HG03575 (cell line): Measurements from ENCODE around the gene ISX.

Source experiments
- ATAC-seq: cut with Tn5 transposase; IDR thresholded peaks from one replicate; pipeline ENCODE4 v1.9.1; 2021; ENCODE audit not compliant: unreplicated experiment, insufficient number of reproducible peaks, low FRiP score; ENCODE audit errors: extremely low read depth

ISX gene

DNA sequence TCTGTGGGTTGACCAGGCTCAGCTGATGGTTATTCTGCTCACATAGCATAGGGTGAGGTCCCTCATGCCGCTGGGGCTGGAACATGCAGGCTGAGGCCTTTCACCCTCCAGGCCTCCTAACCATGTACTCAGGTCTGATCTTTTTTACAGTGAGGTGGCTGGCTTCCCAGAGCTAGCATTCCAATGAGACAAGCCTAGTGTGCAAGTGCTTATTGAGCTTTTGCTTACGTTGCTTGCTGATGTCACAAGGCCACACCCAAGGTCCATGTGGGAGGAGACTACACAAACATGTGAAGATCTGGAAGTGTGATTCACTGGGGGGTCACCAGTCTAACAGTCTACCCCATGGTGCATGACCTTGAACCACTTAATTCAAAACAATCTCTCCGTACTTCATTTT, 33.9 kb downstream of the ISX start:
- ATAC-seq, result no peak

- ATAC-seq, result no peak
These were observed 36.7 kb downstream of the ISX start for GRCh38 chr22:35102663-35103062.

DNA sequence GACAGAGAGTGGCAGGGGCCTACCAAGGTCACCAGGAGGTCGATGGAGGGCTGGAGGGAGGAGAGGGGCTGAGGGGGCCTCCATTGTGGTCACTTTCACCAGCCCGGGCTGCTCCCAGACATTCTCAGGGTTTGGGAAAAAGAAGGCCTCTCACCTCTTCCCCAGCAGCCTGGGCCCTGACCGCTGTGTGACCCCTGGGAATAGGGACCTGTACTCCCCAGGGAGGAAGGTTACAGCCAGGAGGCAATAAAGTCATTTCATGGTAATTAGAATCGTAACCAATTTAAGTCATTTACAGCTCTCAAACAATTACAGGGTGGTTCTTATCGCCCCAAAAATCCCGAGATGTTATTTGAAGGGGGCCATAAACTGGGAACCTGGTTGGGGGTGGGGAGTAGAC, 37.8 kb downstream of the ISX start:
- no peak for ATAC-seq

DNA sequence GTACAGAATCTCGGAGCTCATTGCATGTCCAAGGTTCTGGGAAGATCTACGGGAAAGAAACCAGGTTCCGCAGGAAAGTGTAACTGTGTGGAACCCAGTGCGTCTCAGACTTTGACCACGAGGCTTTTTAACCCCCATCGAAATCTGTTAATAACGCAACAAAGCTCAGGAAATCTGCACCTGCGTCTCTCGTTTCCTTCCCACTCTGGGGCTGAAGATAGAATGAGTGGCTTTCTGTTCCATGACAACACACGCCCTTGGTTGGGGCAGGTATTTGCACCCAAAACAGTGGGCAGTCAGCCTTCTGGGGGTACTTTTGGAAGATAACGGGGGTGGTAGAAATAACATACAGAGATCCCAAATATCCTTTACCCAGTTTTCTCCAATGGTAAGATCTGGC, 38.5 kb downstream of the ISX start:
- ATAC-seq, result no peak

GRCh38 chr22:35109616-35110015, 43.7 kb downstream of the ISX start:
- ATAC-seq, result no peak

- ATAC-seq, result no peak
These were observed 45.3 kb downstream of the ISX start for GRCh38 chr22:35111244-35111643.

- no peak for ATAC-seq
These were observed 47.4 kb downstream of the ISX start for GRCh38 chr22:35113341-35113740.

- ATAC-seq, result no peak
These were observed 48.4 kb downstream of the ISX start for GRCh38 chr22:35114131-35114980.

GRCh38 chr22:35115515-35115914, 49.6 kb downstream of the ISX start:
- ATAC-seq, result no peak

GRCh38 chr22:35116269-35116668, 50.3 kb downstream of the ISX start:
- no peak for ATAC-seq

DNA sequence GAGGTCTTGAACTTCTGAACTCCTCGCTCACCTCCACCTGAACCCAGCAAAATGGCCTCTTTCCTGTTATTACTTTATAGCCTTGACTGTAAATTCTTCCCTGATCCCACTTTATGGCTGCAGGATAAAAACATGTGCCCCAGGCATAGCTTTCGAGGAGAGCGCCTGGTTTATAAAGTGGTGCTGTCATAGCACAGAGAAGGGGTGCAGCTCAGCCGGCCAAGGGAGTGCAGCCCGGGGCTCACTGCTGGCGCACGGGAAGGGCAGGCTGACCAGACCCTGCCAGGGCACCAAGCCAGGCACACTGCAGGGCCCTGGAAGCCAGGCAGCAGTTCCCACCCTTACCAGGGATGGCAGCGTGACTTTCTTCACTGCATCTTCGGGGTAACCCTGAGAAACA, 50.9 kb downstream of the ISX start:
- no peak for ATAC-seq

DNA sequence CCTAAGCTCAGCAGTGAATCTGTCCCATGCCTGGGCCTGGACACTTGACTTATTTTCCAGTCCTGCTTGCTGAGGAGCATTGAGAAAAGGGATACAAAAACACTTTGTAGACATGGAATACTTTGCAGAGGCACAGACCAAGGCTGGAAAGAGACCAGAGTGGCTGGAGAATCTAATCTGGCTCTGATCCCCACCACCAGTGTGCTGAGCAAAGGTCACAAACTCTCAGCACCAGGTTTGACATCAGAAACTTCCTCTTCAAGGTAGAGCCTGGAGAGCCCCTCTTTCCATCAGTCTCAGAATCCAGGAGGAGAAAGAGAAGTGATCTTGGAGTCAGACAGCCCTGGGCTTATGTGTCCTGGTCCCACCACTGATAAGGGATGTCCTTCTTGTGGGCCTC, 53.5 kb downstream of the ISX start:
- no peak for ATAC-seq

DNA sequence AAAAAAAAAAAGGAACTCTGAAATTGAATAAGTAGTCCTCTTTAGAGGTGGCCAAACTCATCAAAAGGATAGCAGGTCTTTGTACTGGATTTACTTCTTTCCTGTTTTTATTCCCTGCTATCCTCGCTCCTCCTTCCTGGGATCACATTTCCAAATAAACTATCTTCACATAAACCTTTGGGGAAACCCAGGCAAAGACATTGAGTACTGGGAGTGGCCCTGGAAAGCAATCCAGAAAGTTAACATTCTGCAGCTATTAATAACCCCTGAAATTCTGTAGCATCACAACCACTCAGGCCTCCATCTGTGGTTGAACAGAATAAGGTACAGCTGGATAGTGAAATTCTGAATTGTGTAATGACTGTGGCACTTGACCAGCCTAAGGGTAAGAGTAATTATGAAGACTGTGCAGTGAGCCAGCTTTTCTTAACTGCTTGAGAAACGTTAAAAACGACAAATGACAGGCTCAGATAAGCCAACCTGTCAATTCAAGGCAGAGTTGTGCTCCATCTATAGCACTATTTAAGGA, 58.8 kb downstream of the ISX start:
- ATAC-seq, result no peak

- ATAC-seq, result no peak
These were observed 61.0 kb downstream of the ISX start for GRCh38 chr22:35126993-35127392.

DNA sequence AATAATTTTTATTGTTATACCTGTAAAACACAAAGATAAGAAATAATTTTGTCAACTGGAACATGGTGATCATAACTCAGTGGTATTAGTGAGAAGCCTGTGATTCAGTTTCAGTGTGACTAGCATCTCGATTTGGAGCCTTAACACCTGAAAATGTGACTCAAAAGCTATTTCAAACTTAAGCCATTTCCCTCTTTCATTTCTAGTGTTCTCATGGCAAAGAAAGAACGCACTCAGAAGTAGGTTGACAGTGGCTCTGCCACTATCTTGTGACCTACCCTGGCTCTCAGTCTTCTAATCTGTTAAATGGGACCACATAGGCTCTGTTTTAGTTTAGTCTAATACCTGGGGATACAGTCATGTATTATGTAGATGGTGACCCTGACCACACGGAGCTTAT, 62.7 kb downstream of the ISX start:
- no peak for ATAC-seq

GRCh38 chr22:35131525-35132000, 65.6 kb downstream of the ISX start:
- ATAC-seq, result no peak

- no peak for ATAC-seq
These were observed 66.6 kb downstream of the ISX start for GRCh38 chr22:35132568-35132967.

DNA sequence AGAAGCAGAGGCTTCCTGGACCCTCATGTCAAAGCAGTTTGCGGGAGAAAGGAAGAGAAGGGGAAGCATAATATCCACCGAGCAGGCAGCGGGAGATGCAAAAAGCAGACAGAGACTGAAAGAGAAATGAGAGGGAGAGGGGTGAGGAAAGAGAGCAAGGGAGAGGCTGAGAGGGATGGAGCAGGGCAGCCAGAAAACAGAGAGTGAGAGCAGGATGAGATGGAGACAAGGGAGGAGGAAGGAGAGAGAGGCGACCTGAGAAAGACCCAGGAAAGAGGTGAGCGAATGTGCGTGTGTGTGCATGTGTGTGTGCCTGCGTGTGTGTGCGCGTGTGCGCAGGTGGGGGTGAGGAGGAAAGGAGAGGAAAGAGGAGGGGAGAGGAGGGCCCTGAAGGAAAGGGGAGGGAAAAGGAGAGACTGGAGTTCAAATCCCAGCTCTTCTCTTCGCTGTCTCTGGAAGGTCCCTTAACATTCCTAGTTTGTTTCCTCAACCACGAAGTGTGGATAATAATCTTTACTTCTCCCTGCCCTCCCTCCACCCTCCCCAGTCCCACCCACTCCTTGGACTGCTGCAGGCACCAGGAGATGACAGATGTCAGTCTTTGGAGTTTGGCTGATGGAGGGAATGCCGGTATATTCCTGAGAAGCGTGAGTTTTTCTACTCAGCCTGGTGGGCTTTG, 67.9 kb downstream of the ISX start:
- ATAC-seq, result no peak

DNA sequence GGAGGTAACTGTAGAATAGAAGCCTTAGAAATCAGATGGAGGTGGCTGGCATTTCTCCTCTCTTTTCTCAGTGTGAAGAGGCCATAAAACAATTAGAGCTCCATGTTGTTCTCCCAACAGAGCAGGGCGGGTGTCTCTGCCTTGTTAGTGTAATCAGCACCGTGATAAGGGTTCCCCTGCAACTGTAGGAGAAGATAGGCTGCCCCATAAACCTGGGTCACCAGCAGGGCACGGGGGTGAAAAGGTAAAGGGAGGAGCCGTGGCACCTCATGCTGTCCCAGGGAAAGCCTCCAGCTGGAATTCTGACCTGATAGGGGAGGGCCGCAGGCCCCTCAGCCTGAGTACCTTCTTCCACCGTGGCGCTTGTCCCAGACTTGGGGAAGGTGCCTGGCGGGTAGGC, 68.7 kb downstream of the ISX start:
- no peak for ATAC-seq

GRCh38 chr22:35135165-35135564, 69.2 kb downstream of the ISX start:
- ATAC-seq, result no peak
